GM23248 (cell line): ENCODE data around the gene PCTP.

Experiments used
- EZH2 ChIP-seq: fragments of 200-600 bp; sonication (generic); IDR thresholded peaks from 2 replicates; pipeline ENCODE4 v1.6.1; 2018; ENCODE audit warnings: antibody characterized with exemption, mild to moderate bottlenecking; ENCODE audit not compliant: insufficient read depth, poor library complexity, severe bottlenecking
- EZH2phosphoT487 ChIP-seq: fragments of 200-600 bp; sonication (generic); IDR thresholded peaks from 2 replicates; pipeline ENCODE4 v1.6.1; 2018; ENCODE audit warnings: antibody characterized with exemption, moderate library complexity, mild to moderate bottlenecking, low read depth; ENCODE audit not compliant: insufficient read depth

DNA sequence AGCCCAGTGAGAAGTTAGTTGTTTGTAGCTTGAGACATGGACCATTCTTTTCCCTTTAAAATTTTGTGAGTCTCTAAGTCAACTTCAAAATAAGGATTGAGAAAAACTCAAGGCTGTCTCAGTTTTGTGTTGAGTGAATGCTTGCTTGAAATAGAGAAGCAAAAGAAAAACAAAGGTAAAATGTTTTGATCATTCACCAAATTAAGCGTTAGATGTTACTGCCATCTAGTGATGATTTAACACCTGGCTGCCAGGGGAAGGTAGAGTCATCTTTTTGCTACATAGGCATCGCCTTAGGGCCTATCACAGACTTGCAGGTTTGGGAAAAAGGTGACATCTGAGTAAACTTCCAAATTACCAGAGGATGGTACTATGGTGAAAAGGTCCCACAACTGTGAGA lies 74.4 kb downstream of the PCTP start:
- no peak for TF ChIP-seq EZH2
- no peak for TF ChIP-seq EZH2phosphoT487
